IPS-18c (cell line): ENCODE data around the gene AGRP.
"Not testable (repeated sequence)": the region's sequence is repeated elsewhere in the genome, so short reads cannot be mapped to it uniquely, and the experiment has no call there.

ENCODE experiments used
- H3K4me3 ChIP-seq: 2 replicates; pipeline ENCODE4 v1.7.0; 2013; ENCODE audit warnings: low read depth, mild to moderate bottlenecking, low read length, moderate library complexity; ENCODE audit not compliant: insufficient read depth
- H3K9me3 ChIP-seq: one replicate; pipeline ENCODE4 v1.6.1; 2013; ENCODE audit warnings: mild to moderate bottlenecking, low read length, moderate library complexity; ENCODE audit not compliant: control insufficient read depth, insufficient read depth

The AGRP gene

GRCh38 chr16:67514382-67514828 lies 31.1 kb upstream of the AGRP start:
- Histone ChIP-seq H3K4me3 (no peak overlapping the region), H3K9me3 (no peaks in the 10 kb centered on the region)

- not testable (repeated sequence) for H3K4me3 ChIP-seq
Measured at GRCh38 chr16:67513892-67514291, 30.5 kb upstream of the AGRP start.

GRCh38 chr16:67509016-67509415 lies 25.7 kb upstream of the AGRP start:
- Histone ChIP-seq H3K4me3 (no peak overlapping the region), H3K9me3 (no peaks in the 10 kb centered on the region)

More at GRCh38 chr16:67513892-67514291, 30.5 kb upstream of the AGRP start:
- H3K9me3 ChIP-seq: not testable (repeated sequence)

- Histone ChIP-seq H3K9me3 (no peaks in the 10 kb centered on the region), H3K4me3 (no peak overlapping the region)
Measured at GRCh38 chr16:67506468-67506867, 23.1 kb upstream of the AGRP start.

GRCh38 chr16:67504031-67505021 lies 21.0 kb upstream of the AGRP start:
- H3K9me3 ChIP-seq: no peaks in the 10 kb centered on the region

GRCh38 chr16:67499106-67499505 lies 15.8 kb upstream of the AGRP start:
- Histone ChIP-seq H3K4me3 (no peak overlapping the region), H3K9me3 (no peaks in the 10 kb centered on the region)

More at GRCh38 chr16:67504031-67505021, 21.0 kb upstream of the AGRP start:
- no peak overlapping the region for H3K4me3 ChIP-seq

GRCh38 chr16:67490335-67491096 lies 7.2 kb upstream of the AGRP start:
- Histone ChIP-seq H3K4me3 (no peak overlapping the region), H3K9me3 (no peaks in the 10 kb centered on the region)

GRCh38 chr16:67489401-67490083 lies 6.2 kb upstream of the AGRP start:
- Histone ChIP-seq H3K4me3 (peak overlapping the region; percentile 4; the same call in 1 of the 2 replicates), H3K9me3 (no peaks in the 10 kb centered on the region)

- not testable (repeated sequence) for H3K4me3 ChIP-seq, H3K9me3 ChIP-seq
Measured at GRCh38 chr16:67487561-67487960, 4.2 kb upstream of the AGRP start.

- Histone ChIP-seq H3K9me3 (no peaks in the 10 kb centered on the region), H3K4me3 (no peak overlapping the region)
Measured at GRCh38 chr16:67486805-67487204, 3.5 kb upstream of the AGRP start.

GRCh38 chr16:67483731-67484525 lies 581 bp upstream of the AGRP start:
- H3K9me3 ChIP-seq: no peaks in the 10 kb centered on the region
- H3K4me3 ChIP-seq: no peak overlapping the region

GRCh38 chr16:67482233-67482924 lies 968 bp downstream of the AGRP start:
- no peaks in the 10 kb centered on the region for H3K9me3 ChIP-seq
- no peak overlapping the region for H3K4me3 ChIP-seq

GRCh38 chr16:67481561-67482232 lies 1.6 kb downstream of the AGRP start:
- Histone ChIP-seq H3K9me3 (no peaks in the 10 kb centered on the region), H3K4me3 (peak overlapping the region; percentile 95)

GRCh38 chr16:67480833-67481560 lies 2.4 kb downstream of the AGRP start, which contains the start of gene ATP6V0D1:
Gene ATP6V0D1 (minus strand): TSS chr16:67481157. CDS start chr16:67481086, 71 bp downstream.
- peak within 1 kb of the TSS; percentile 95 for H3K4me3 ChIP-seq
- H3K9me3 ChIP-seq: no peaks in the 10 kb centered on the region

- no peaks in the 10 kb centered on the region for H3K9me3 ChIP-seq
- H3K4me3 ChIP-seq: no peak overlapping the region
Measured at GRCh38 chr16:67477960-67478554, 5.3 kb downstream of the AGRP start.
